ENCODE measurements around the gene THAP7. TPM values are rescaled to one million over a fixed set of nuclear protein-coding genes. Genes with fewer than 3 reads are reported as not detected.

Gene THAP7
- total and polyA plus RNA-seq, 8 donors: 14.7 to 26.3 (median 20.0) TPM

DNA sequence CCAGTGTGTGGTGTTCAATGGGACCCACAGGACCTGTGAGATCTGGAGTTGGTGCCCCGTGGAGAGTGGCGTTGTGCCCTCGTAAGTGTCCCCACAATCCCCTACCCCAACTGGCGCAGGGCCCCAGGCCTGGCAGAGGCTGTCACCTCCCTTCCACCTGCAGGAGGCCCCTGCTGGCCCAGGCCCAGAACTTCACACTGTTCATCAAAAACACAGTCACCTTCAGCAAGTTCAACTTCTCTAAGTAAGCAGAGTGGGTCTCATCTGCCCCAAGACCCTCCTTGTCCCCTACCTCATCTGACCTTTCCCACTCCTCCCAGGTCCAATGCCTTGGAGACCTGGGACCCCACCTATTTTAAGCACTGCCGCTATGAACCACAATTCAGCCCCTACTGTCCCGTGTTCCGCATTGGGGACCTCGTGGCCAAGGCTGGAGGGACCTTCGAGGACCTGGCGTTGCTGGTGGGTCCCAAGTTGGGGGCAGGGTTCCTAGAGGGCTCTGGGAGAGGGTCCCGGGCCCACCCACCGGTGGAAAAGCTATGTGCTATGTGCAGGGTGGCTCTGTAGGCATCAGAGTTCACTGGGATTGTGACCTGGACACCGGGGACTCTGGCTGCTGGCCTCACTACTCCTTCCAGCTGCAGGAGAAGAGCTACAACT, 21.2 kb upstream of the THAP7 start:
- DNase-seq (peak in 1 of 4 donors; percentile 48), ATAC-seq (no peak)
- Histone ChIP-seq H3K27ac (no peak overlapping the region), H3K36me3 (no peaks in the 10 kb centered on the region), H3K27me3 (no peaks in the 10 kb centered on the region), H3K4me3 (no peak overlapping the region), H3K9me3 (no peaks in the 10 kb centered on the region), H3K4me1 (no peaks in the 10 kb centered on the region)
- TF ChIP-seq, protein P1, sequence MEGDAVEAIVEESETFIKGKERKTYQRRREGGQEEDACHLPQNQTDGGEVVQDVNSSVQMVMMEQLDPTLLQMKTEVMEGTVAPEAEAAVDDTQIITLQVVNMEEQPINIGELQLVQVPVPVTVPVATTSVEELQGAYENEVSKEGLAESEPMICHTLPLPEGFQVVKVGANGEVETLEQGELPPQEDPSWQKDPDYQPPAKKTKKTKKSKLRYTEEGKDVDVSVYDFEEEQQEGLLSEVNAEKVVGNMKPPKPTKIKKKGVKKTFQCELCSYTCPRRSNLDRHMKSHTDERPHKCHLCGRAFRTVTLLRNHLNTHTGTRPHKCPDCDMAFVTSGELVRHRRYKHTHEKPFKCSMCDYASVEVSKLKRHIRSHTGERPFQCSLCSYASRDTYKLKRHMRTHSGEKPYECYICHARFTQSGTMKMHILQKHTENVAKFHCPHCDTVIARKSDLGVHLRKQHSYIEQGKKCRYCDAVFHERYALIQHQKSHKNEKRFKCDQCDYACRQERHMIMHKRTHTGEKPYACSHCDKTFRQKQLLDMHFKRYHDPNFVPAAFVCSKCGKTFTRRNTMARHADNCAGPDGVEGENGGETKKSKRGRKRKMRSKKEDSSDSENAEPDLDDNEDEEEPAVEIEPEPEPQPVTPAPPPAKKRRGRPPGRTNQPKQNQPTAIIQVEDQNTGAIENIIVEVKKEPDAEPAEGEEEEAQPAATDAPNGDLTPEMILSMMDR (IDR thresholded peaks at IDR 0.05): no peak
- intact Hi-C loops (cut with DNase I): no loop called here

GRCh38 chr22:21022507-21022906, 20.6 kb upstream of the THAP7 start:
- ATAC-seq: no peak
- no peaks in the 10 kb centered on the region for H3K27me3 ChIP-seq
- intact Hi-C loops (cut with DNase I): no loop called here

DNA sequence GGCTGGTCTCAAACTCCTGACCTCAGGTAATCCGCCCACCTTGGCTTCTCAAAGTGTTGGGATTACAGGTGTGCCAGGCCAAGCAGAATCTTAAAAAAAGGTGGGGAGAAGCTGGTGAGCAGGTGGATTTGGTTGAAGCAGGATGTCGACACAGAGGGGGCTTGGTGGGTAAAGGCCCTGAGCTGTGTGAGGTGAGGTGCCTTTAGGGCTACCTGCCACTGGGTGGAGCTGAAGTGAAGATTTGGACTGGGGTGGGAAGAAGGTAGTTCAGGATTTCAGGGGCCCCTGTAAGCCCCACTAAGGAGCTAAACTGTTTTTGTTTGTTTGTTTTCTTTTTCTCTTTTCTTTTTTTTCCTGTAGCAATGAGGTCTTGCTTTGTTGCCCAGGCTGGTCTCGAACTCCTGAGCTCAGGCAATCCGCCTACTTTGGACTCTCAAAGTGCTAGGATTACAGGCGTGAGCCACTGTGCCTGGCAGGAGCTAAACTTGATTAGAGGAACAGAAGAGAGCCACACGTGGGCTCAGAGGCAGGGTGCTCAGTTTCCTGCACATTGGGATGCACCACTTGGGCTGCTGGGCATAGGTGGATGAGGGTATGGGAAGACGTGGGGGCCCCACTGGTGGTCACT, 19.0 kb upstream of the THAP7 start:
- Histone ChIP-seq H3K36me3 (no peaks in the 10 kb centered on the region), H3K4me1 (no peaks in the 10 kb centered on the region), H3K27ac (no peak overlapping the region), H3K27me3 (no peaks in the 10 kb centered on the region), H3K9me3 (no peaks in the 10 kb centered on the region), H3K4me3 (no peak overlapping the region)
- TF ChIP-seq, protein P1 (IDR thresholded peaks at IDR 0.05): no peak
- ATAC-seq (peak; percentile 46), DNase-seq (peak in 1 of 4 donors; percentile 8)
- intact Hi-C loops (cut with DNase I): no loop called here

More at GRCh38 chr22:21022507-21022906, 20.6 kb upstream of the THAP7 start:
- Histone ChIP-seq H3K9me3 (no peaks in the 10 kb centered on the region), H3K4me1 (no peaks in the 10 kb centered on the region), H3K36me3 (no peaks in the 10 kb centered on the region), H3K27ac (no peak overlapping the region), H3K4me3 (no peak overlapping the region)
- DNase-seq: peak in 1 of 4 donors; percentile 65
- TF ChIP-seq, protein P1 (IDR thresholded peaks at IDR 0.05): no peak

GRCh38 chr22:21018314-21018713, 16.4 kb upstream of the THAP7 start:
- Histone ChIP-seq H3K4me3 (no peak overlapping the region), H3K27me3 (peaks cover 0 to 17% of the 10 kb centered on the region in 2 donors), H3K36me3 (no peaks in the 10 kb centered on the region), H3K4me1 (peaks cover 10 to 14% of the 10 kb centered on the region in 2 donors), H3K27ac (no peak overlapping the region), H3K9me3 (no peaks in the 10 kb centered on the region)
- TF ChIP-seq, protein P1 (IDR thresholded peaks at IDR 0.05): no peak
- DNase-seq (peak in 1 of 4 donors; percentile 35), ATAC-seq (no peak)
- intact Hi-C loops (cut with DNase I): no loop called here

DNA sequence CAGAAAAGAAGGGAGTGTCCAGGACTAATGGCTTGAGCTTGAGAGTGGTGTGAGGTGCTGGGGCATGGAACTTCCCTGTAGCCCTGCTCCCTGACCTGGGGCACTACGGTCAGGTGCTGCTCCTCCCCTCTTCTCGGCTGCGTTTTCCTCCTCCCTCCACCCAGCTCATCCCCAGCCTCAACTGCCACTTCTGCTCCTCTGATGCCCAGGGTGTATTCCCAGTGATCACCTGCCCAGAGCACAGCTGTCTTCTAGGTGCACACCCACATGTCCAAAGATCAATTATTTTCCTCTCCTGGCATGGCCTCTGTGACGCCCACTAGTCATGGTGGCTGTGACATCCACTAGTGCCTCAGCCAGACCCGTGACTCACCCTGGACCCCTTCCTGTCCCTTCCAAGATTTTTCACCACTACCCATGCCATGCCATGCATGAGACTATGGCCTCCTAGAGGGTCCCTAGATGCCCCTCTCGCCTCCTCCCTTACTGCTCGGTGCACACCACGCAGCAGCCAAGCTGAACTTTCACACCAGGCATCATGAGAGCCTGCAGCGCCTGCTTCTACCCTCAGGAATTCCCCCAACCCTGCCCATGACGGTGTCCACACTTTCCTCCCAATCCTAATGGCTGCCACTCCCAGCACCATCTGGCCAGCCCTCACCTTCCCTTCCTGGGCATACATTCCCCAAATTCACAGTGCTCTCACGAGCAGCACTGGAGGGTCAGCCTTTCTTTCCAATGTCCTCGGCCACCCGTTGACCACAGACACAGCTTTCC, 14.9 kb upstream of the THAP7 start:
- Histone ChIP-seq H3K4me3 (no peak overlapping the region), H3K4me1 (peaks cover 10 to 14% of the 10 kb centered on the region in 2 donors), H3K9me3 (no peaks in the 10 kb centered on the region), H3K27ac (no peak overlapping the region), H3K27me3 (peaks cover 0 to 17% of the 10 kb centered on the region in 2 donors), H3K36me3 (no peaks in the 10 kb centered on the region)
- TF ChIP-seq, protein P1 (IDR thresholded peaks at IDR 0.05): no peak
- DNase-seq: peak in 1 of 4 donors; percentile 36
- intact Hi-C loops (cut with DNase I): no loop called here
- no peak for ATAC-seq
